ENCODE results near the gene MTPN.

GRCh38 chr7:135980665-135981180 lies 3.6 kb upstream of the MTPN start:
- TF ChIP-seq POLR2A (IDR thresholded peaks at IDR 0.05) (peak in 1 of 2 donors; percentile 48), CTCF (IDR thresholded peaks at IDR 0.05) (no peak)
